GM23338 (cell line): ENCODE measurements around the gene PCMT1. TPM values are rescaled to one million over a fixed set of nuclear protein-coding genes. Genes with fewer than 3 reads are reported as not detected.

Experiments used
- ATAC-seq: fragments of 200-7000 bp; cut with Tn5 transposase; 3 replicates; pipeline ENCODE4 v1.9.1; 2020
- DNase-seq: peaks from one replicate; pipeline ENCODE4 v3.0.0-alpha.2; 2015; ENCODE audit warnings: low spot score
- H2AFZ ChIP-seq: fragments of 200-600 bp; sonication (generic); 2 replicates; pipeline ENCODE4 v1.8.0; 2016; ENCODE audit warnings: antibody characterized with exemption, mild to moderate bottlenecking, moderate library complexity
- H3F3A ChIP-seq: fragments of 200-600 bp; sonication (generic); replicated peaks from 2 replicates; pipeline ENCODE4 v1.8.0; 2017; ENCODE audit warnings: antibody characterized with exemption, mixed run types, low read depth
- H3K27ac ChIP-seq: fragments of 200-600 bp; sonication (generic); 2 replicates; pipeline ENCODE4 v1.6.1; 2016; ENCODE audit warnings: low read depth
- H3K27me3 ChIP-seq: fragments of 200-600 bp; sonication (generic); 2 replicates; pipeline ENCODE4 v1.8.0; 2016; ENCODE audit warnings: mild to moderate bottlenecking, mixed run types, moderate library complexity; ENCODE audit not compliant: insufficient read depth
- H3K36me3 ChIP-seq: fragments of 200-600 bp; sonication (generic); 2 replicates; pipeline ENCODE4 v1.8.0; 2016; ENCODE audit warnings: mild to moderate bottlenecking; ENCODE audit not compliant: insufficient read depth
- H3K4me1 ChIP-seq: fragments of 200-600 bp; sonication (generic); 2 replicates; pipeline ENCODE4 v1.8.0; 2016; ENCODE audit warnings: mild to moderate bottlenecking, moderate library complexity; ENCODE audit not compliant: insufficient read depth
- H3K4me2 ChIP-seq: fragments of 200-600 bp; sonication (generic); 2 replicates; pipeline ENCODE4 v1.7.1; 2017; ENCODE audit warnings: mixed run types
- H3K4me3 ChIP-seq: fragments of 200-600 bp; sonication (generic); 2 replicates; pipeline ENCODE4 v1.6.1; 2016; ENCODE audit warnings: mixed run types
- H3K79me2 ChIP-seq: fragments of 200-600 bp; sonication (generic); replicated peaks from 2 replicates; pipeline ENCODE4 v1.8.0; 2017; ENCODE audit warnings: mild to moderate bottlenecking; ENCODE audit not compliant: insufficient read depth
- H3K9me2 ChIP-seq: fragments of 200-600 bp; sonication (generic); 2 replicates; pipeline ENCODE4 v1.8.0; 2017; ENCODE audit not compliant: insufficient read depth
- H4K20me1 ChIP-seq: fragments of 200-600 bp; sonication (generic); replicated peaks from 2 replicates; pipeline ENCODE4 v1.8.0; 2017; ENCODE audit warnings: mild to moderate bottlenecking; ENCODE audit not compliant: insufficient read depth
- H3K27ac Mint-ChIP-seq: 2 replicates; pipeline ENCODE4 v1.8.0; 2020; ENCODE audit warnings: inconsistent platforms, mild to moderate bottlenecking, moderate library complexity, mixed read lengths
- H3K27me3 Mint-ChIP-seq: 3 replicates; pipeline ENCODE4 v1.8.0; 2022; ENCODE audit warnings: low read depth, mild to moderate bottlenecking, moderate library complexity, mixed read lengths, inconsistent platforms; ENCODE audit not compliant: insufficient read depth, poor library complexity
- H3K36me3 Mint-ChIP-seq: 3 replicates; pipeline ENCODE4 v1.8.0; 2021; ENCODE audit warnings: low read depth, mild to moderate bottlenecking, inconsistent platforms, moderate library complexity, mixed read lengths
- H3K4me1 Mint-ChIP-seq: 3 replicates; pipeline ENCODE4 v1.8.0; 2020; ENCODE audit warnings: mild to moderate bottlenecking, inconsistent platforms, mixed read lengths
- H3K4me3 Mint-ChIP-seq: 3 replicates; pipeline ENCODE4 v1.8.0; 2021; ENCODE audit warnings: moderate library complexity, mild to moderate bottlenecking, inconsistent platforms, mixed read lengths
- H3K9me3 Mint-ChIP-seq: 3 replicates; pipeline ENCODE4 v1.8.0; 2020; ENCODE audit warnings: moderate library complexity, mild to moderate bottlenecking, inconsistent platforms, mixed read lengths
- ETS1 ChIP-seq: IDR thresholded peaks from 2 replicates; pipeline ENCODE4 v1.6.1; 2016; ENCODE audit warnings: antibody characterized with exemption
- EZH2phosphoT487 ChIP-seq: fragments of 200-600 bp; sonication (generic); IDR thresholded peaks from one replicate; pipeline ENCODE4 v1.8.1; 2018; ENCODE audit warnings: antibody characterized with exemption; ENCODE audit not compliant: unreplicated experiment
- POLR2AphosphoS5 ChIP-seq: IDR thresholded peaks from 2 replicates; pipeline ENCODE4 v1.6.1; 2016; ENCODE audit warnings: antibody characterized with exemption, low read depth
- ZNF114 ChIP-seq: fragments of 250-450 bp; sonication (Bioruptor Pico); IDR thresholded peaks from 2 replicates; pipeline ENCODE4 v1.5.0; 2020; ENCODE audit warnings: mild to moderate bottlenecking, moderate library complexity
- polyA plus RNA-seq: library from polyadenylated mRNA; unstranded; fragments of >200 nt; fragmentation: Nextera tagmentation; extraction: Ambion mirVana; gene quantifications from 2 replicates; pipeline ENCODE4 v1.2.1, GENCODE V29; 2016
- total RNA-seq: library from RNA; depleted of rRNA; stranded (reverse); fragments of >200 nt; shearing (Covaris generic); gene quantifications from 2 replicates; pipeline ENCODE4 v1.2.3, GENCODE V29; 2014
- TF ChIP-seq, protein P1 (sequence below): fragments of 250-450 bp; sonication (Bioruptor Pico); IDR thresholded peaks from 2 replicates; pipeline ENCODE4 v1.5.0; 2020; ENCODE audit warnings: mild to moderate bottlenecking, moderate library complexity
- TF ChIP-seq, protein P2 (sequence below), 2 experiments: fragments of 200-600 bp in 1 of 2; sonication (generic) in 1 of 2; conservative IDR thresholded peaks; 2 replicates each; pipeline versions ENCODE4 v1.5.1 to v1.6.1; 2016 to 2017; ENCODE audit warnings: antibody characterized with exemption in 2 of 2, low read depth in 2 of 2, mild to moderate bottlenecking in 2 of 2, moderate library complexity in 1 of 2

Gene PCMT1
- total and polyA plus RNA-seq, 2 experiments from 2014 or later = 87.6 to 168 TPM

- no peaks in the 10 kb centered on the region for H3F3A ChIP-seq
- H3K4me2 ChIP-seq = no peak overlapping the region
- no peaks in the 10 kb centered on the region for H3K9me2 ChIP-seq
- no peaks in the 10 kb centered on the region for H3K36me3 ChIP-seq
- Mint-ChIP-seq H3K36me3 (no peaks in the 10 kb centered on the region), H3K4me3 (no peak overlapping the region), H3K9me3 (no peaks in the 10 kb centered on the region), H3K27me3 (peaks cover 3% of the 10 kb centered on the region), H3K27ac (no peak overlapping the region), H3K4me1 (peaks cover 48% of the 10 kb centered on the region)
- DNase-seq (no peak), ATAC-seq (no peak)
- no peak overlapping the region for H3K4me3 ChIP-seq
- peaks cover 24% of the 10 kb centered on the region for H3K4me1 ChIP-seq
- no peak overlapping the region for H2AFZ ChIP-seq
- H4K20me1 ChIP-seq = peaks cover 13% of the 10 kb centered on the region; the same call in 1 of the 2 replicates
- H3K27ac ChIP-seq = no peak overlapping the region
- no peaks in the 10 kb centered on the region for H3K27me3 ChIP-seq
- peaks cover 10% of the 10 kb centered on the region; the same call in 1 of the 2 replicates for H3K79me2 ChIP-seq
- TF ChIP-seq ZNF114 (no peak), ETS1 (no peak), POLR2AphosphoS5 (no peak), EZH2phosphoT487 (no peak)
These were observed 106.9 kb downstream of the PCMT1 start for GRCh38 chr6:149856256-149856994.

DNA sequence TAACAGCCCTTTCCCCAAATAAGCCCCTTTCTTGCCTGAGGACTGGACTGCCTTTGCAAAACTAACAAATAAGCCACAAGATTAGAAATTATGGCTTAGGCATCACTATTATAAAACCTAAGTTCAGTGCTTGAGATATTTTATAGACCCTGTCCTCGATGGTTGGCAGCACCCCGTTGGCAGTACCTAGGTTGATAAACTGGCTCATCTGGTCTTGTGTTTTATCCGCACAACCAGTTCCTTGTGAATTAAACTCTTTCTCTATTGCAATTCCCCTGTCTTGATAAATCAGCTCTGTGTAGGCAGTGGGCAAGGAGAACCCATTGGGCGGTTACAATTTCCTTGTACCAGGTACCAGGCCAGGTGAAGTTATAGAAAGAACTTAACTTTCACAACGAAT is 108.0 kb downstream of the PCMT1 start:
- Histone ChIP-seq H3K4me1 (peaks cover 30% of the 10 kb centered on the region), H2AFZ (no peak overlapping the region), H3K4me2 (no peak overlapping the region), H4K20me1 (peaks cover 14% of the 10 kb centered on the region; the same call in 1 of the 2 replicates), H3F3A (no peaks in the 10 kb centered on the region), H3K36me3 (no peaks in the 10 kb centered on the region), H3K4me3 (no peak overlapping the region), H3K79me2 (peaks cover 19% of the 10 kb centered on the region), H3K27ac (no peak overlapping the region), H3K27me3 (peaks cover 11% of the 10 kb centered on the region), H3K9me2 (no peaks in the 10 kb centered on the region)
- no peak for DNase-seq
- peaks cover 12% of the 10 kb centered on the region for H3K27me3 Mint-ChIP-seq
- no peak overlapping the region for H3K27ac Mint-ChIP-seq
- H3K36me3 Mint-ChIP-seq = no peaks in the 10 kb centered on the region
- peaks cover 57% of the 10 kb centered on the region for H3K4me1 Mint-ChIP-seq
- TF ChIP-seq, protein P1, sequence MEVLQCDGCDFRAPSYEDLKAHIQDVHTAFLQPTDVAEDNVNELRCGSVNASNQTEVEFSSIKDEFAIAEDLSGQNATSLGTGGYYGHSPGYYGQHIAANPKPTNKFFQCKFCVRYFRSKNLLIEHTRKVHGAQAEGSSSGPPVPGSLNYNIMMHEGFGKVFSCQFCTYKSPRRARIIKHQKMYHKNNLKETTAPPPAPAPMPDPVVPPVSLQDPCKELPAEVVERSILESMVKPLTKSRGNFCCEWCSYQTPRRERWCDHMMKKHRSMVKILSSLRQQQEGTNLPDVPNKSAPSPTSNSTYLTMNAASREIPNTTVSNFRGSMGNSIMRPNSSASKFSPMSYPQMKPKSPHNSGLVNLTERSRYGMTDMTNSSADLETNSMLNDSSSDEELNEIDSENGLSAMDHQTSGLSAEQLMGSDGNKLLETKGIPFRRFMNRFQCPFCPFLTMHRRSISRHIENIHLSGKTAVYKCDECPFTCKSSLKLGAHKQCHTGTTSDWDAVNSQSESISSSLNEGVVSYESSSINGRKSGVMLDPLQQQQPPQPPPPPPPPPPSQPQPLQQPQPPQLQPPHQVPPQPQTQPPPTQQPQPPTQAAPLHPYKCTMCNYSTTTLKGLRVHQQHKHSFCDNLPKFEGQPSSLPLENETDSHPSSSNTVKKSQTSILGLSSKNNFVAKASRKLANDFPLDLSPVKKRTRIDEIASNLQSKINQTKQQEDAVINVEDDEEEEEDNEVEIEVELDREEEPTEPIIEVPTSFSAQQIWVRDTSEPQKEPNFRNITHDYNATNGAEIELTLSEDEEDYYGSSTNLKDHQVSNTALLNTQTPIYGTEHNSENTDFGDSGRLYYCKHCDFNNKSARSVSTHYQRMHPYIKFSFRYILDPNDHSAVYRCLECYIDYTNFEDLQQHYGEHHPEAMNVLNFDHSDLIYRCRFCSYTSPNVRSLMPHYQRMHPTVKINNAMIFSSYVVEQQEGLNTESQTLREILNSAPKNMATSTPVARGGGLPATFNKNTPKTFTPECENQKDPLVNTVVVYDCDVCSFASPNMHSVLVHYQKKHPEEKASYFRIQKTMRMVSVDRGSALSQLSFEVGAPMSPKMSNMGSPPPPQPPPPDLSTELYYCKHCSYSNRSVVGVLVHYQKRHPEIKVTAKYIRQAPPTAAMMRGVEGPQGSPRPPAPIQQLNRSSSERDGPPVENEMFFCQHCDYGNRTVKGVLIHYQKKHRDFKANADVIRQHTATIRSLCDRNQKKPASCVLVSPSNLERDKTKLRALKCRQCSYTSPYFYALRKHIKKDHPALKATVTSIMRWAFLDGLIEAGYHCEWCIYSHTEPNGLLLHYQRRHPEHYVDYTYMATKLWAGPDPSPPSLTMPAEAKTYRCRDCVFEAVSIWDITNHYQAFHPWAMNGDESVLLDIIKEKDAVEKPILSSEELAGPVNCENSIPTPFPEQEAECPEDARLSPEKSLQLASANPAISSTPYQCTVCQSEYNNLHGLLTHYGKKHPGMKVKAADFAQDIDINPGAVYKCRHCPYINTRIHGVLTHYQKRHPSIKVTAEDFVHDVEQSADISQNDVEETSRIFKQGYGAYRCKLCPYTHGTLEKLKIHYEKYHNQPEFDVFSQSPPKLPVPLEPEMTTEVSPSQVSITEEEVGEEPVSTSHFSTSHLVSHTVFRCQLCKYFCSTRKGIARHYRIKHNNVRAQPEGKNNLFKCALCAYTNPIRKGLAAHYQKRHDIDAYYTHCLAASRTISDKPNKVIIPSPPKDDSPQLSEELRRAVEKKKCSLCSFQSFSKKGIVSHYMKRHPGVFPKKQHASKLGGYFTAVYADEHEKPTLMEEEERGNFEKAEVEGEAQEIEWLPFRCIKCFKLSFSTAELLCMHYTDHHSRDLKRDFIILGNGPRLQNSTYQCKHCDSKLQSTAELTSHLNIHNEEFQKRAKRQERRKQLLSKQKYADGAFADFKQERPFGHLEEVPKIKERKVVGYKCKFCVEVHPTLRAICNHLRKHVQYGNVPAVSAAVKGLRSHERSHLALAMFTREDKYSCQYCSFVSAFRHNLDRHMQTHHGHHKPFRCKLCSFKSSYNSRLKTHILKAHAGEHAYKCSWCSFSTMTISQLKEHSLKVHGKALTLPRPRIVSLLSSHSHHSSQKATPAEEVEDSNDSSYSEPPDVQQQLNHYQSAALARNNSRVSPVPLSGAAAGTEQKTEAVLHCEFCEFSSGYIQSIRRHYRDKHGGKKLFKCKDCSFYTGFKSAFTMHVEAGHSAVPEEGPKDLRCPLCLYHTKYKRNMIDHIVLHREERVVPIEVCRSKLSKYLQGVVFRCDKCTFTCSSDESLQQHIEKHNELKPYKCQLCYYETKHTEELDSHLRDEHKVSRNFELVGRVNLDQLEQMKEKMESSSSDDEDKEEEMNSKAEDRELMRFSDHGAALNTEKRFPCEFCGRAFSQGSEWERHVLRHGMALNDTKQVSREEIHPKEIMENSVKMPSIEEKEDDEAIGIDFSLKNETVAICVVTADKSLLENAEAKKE = no peak
- TF ChIP-seq, protein P2, sequence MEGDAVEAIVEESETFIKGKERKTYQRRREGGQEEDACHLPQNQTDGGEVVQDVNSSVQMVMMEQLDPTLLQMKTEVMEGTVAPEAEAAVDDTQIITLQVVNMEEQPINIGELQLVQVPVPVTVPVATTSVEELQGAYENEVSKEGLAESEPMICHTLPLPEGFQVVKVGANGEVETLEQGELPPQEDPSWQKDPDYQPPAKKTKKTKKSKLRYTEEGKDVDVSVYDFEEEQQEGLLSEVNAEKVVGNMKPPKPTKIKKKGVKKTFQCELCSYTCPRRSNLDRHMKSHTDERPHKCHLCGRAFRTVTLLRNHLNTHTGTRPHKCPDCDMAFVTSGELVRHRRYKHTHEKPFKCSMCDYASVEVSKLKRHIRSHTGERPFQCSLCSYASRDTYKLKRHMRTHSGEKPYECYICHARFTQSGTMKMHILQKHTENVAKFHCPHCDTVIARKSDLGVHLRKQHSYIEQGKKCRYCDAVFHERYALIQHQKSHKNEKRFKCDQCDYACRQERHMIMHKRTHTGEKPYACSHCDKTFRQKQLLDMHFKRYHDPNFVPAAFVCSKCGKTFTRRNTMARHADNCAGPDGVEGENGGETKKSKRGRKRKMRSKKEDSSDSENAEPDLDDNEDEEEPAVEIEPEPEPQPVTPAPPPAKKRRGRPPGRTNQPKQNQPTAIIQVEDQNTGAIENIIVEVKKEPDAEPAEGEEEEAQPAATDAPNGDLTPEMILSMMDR (conservative IDR thresholded peaks at IDR 0.05; ENCODE audit: low read depth in 2 of 2) = no peak
- ATAC-seq = no peak
- no peak overlapping the region for H3K4me3 Mint-ChIP-seq
- no peaks in the 10 kb centered on the region for H3K9me3 Mint-ChIP-seq
